OCI-LY7 (cell line): ENCODE measurements around the gene USP16. TPM values are rescaled to one million over a fixed set of nuclear protein-coding genes. Genes with fewer than 3 reads are reported as not detected.

Experiments
- BruUV-seq: library from RNA; stranded (reverse); fragments of 400-500 nt; replicated peaks from 2 replicates; lab custom pipeline; 2021; lab: Mats Ljungman, UMichigan
- CTCF ChIA-PET: fragments of 300-600 bp; sonication (Branson Sonifier 250); formaldehyde crosslinking; loops from one replicate; lab custom pipeline; 2022; ENCODE audit warnings: antibody characterized with exemption; ENCODE audit not compliant: unreplicated experiment; lab: Charles Lee
- POLR2A ChIA-PET: fragments of 300-600 bp; sonication (Branson Sonifier 250); formaldehyde crosslinking; loops from one replicate; lab custom pipeline; 2022; ENCODE audit warnings: antibody characterized with exemption; lab: Charles Lee
- DNase-seq: peaks from one replicate; pipeline ENCODE4 v3.0.0-alpha.2; 2015; ENCODE audit warnings: low spot score
- H2AFZ ChIP-seq: fragments of 200-600 bp; sonication (generic), shearing (Covaris generic); 2 replicates; pipeline ENCODE4 v1.6.1; 2014; ENCODE audit warnings: mild to moderate bottlenecking, antibody characterized with exemption, low read length, moderate library complexity
- H3K27ac ChIP-seq: fragments of 200-600 bp; sonication (generic); 2 replicates; pipeline ENCODE4 v1.5.1; 2014; ENCODE audit warnings: mixed run types, low read depth, mild to moderate bottlenecking, moderate library complexity, low read length, inconsistent platforms; ENCODE audit not compliant: poor library complexity, severe bottlenecking
- H3K36me3 ChIP-seq: fragments of 200-600 bp; sonication (generic); 2 replicates; pipeline ENCODE4 v1.6.1; 2014; ENCODE audit warnings: mild to moderate bottlenecking, antibody characterized with exemption, low read length, moderate library complexity, mixed read lengths; ENCODE audit not compliant: insufficient read depth
- H3K4me1 ChIP-seq: fragments of 200-600 bp; sonication (generic); 2 replicates; pipeline ENCODE4 v1.5.1; 2014; ENCODE audit warnings: mild to moderate bottlenecking, low read length; ENCODE audit not compliant: insufficient read depth, poor library complexity, severe bottlenecking
- H3K4me2 ChIP-seq: fragments of 200-600 bp; sonication (generic); 2 replicates; pipeline ENCODE4 v1.6.1; 2014; ENCODE audit warnings: mild to moderate bottlenecking, low read length
- H3K4me3 ChIP-seq: fragments of 200-600 bp; sonication (generic); 2 replicates; pipeline ENCODE4 v1.5.1; 2014; ENCODE audit warnings: mild to moderate bottlenecking, low read depth, low read length; ENCODE audit not compliant: poor library complexity, severe bottlenecking
- H3K79me2 ChIP-seq: fragments of 200-600 bp; sonication (generic); 2 replicates; pipeline ENCODE4 v1.6.1; 2016; ENCODE audit warnings: low read depth, mild to moderate bottlenecking, low read length, moderate library complexity, mixed read lengths; ENCODE audit not compliant: insufficient read depth
- H3K9me2 ChIP-seq: fragments of 200-600 bp; sonication (generic); 2 replicates; pipeline ENCODE4 v1.6.1; 2016; ENCODE audit warnings: mild to moderate bottlenecking, low read length, mixed read lengths; ENCODE audit not compliant: insufficient read depth
- H3K9me3 ChIP-seq: fragments of 200-600 bp; sonication (generic); 2 replicates; pipeline ENCODE4 v1.6.1; 2014; ENCODE audit warnings: mild to moderate bottlenecking, mixed run types, low read length, mixed read lengths
- H4K20me1 ChIP-seq: fragments of 200-600 bp; sonication (generic); 2 replicates; pipeline ENCODE4 v1.6.1; 2014; ENCODE audit warnings: mild to moderate bottlenecking, antibody characterized with exemption, low read length, moderate library complexity, mixed read lengths; ENCODE audit not compliant: insufficient read depth
- EZH2phosphoT487 ChIP-seq: fragments of 200-600 bp; sonication (generic); IDR thresholded peaks from 2 replicates; pipeline ENCODE4 v1.6.1; 2018; ENCODE audit warnings: low read depth, borderline replicate concordance, mild to moderate bottlenecking, mixed run types, antibody characterized with exemption, low read length, moderate library complexity, mixed read lengths
- intact Hi-C: fragments of 100-400 bp; cut with micrococcal nuclease; formaldehyde crosslinking; loops from one replicate; pipeline ENCODE4 v1.10.0; 2022; ENCODE audit not compliant: unreplicated experiment
- total RNA-seq, 2 experiments: library from RNA; depleted of rRNA in 1 of 2; stranded (reverse); fragments of >200 nt in 1 of 2; shearing (Covaris generic) in 1 of 2; gene quantifications; 2 replicates each; pipeline ENCODE4 v1.2.3, GENCODE V29; 2014 to 2022
- TF ChIP-seq, protein P1 (sequence below): fragments of 200-600 bp; sonication (generic); conservative IDR thresholded peaks from 2 replicates; pipeline ENCODE4 v1.5.1; 2014; ENCODE audit warnings: mild to moderate bottlenecking, antibody characterized with exemption, low read length, moderate library complexity, mixed read lengths

USP16 gene
- total RNA-seq, 2 experiments from 2014 or later, result 22.8 to 34.2 TPM

DNA sequence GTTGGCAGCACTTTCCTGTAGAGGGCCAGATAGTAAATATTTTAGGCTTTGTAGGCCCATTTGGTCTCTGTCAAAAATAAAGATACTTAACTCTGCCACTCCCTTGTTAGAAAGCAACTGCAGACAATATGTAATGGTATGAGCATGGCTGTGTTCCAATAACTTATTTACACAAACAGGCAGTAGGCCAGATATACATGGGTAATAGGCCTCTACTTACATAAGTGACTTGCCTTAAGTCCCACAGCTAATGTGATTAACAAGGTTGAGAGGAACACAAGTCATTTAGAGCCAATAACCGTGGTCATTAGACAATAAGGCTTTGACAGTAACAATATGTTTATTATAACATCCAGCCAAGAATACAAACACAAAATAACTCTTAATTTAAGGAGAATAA, 31.5 kb downstream of the USP16 start:
- ChIA-PET CTCF (no interaction called here), POLR2A (interaction anchor here (0.9 to 1.2 kb wide), 6 partner anchors 13 to 85 kb away, joined by 3 to 10 read pairs (median 4); no protein-coding TSS in a partner anchor)
- intact Hi-C loops, result no loop called here
- no peak overlapping the region for H3K27ac ChIP-seq
- H3K79me2 ChIP-seq, result peaks cover 8% of the 10 kb centered on the region; the same call in 1 of the 2 replicates
- no peak overlapping the region for H2AFZ ChIP-seq
- DNase-seq, result no peak
- peaks cover 98% of the 10 kb centered on the region for H3K36me3 ChIP-seq
- H3K9me2 ChIP-seq, result no peaks in the 10 kb centered on the region
- no peak overlapping the region for H3K4me3 ChIP-seq
- H4K20me1 ChIP-seq, result no peaks in the 10 kb centered on the region
- BruUV-seq, result no TSS peak
- TF ChIP-seq EZH2phosphoT487, result no peak
- TF ChIP-seq, protein P1, sequence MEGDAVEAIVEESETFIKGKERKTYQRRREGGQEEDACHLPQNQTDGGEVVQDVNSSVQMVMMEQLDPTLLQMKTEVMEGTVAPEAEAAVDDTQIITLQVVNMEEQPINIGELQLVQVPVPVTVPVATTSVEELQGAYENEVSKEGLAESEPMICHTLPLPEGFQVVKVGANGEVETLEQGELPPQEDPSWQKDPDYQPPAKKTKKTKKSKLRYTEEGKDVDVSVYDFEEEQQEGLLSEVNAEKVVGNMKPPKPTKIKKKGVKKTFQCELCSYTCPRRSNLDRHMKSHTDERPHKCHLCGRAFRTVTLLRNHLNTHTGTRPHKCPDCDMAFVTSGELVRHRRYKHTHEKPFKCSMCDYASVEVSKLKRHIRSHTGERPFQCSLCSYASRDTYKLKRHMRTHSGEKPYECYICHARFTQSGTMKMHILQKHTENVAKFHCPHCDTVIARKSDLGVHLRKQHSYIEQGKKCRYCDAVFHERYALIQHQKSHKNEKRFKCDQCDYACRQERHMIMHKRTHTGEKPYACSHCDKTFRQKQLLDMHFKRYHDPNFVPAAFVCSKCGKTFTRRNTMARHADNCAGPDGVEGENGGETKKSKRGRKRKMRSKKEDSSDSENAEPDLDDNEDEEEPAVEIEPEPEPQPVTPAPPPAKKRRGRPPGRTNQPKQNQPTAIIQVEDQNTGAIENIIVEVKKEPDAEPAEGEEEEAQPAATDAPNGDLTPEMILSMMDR, result no peak
- H3K9me3 ChIP-seq, result no peaks in the 10 kb centered on the region
- peaks cover 11% of the 10 kb centered on the region for H3K4me1 ChIP-seq
- no peak overlapping the region for H3K4me2 ChIP-seq

DNA sequence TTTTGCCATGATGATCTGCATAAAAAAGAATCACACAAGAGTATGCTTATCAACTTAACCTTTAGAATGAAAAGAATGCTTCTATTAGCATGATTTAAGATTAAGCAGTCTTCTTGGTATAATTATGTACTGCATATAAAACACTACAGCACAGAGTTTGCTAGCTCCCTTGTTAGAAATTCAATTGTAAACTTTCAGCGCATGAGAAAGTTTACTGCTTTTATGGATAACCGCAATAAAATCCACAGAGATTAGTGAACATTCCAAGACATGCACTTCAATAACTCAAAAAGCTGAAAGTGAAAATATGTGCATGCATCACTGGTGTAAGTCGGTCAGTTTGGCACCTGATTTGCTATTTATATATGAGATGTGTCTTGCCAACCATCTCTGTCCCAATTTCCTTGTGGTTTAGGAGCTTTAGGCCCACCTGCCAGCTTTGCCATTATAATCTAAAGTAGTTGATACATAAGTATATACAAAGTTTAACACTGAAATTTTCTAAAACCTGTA, 32.1 kb downstream of the USP16 start:
- POLR2A ChIA-PET, result interaction anchor here (0.6 to 1.2 kb wide), 12 partner anchors 13 to 825 kb away, joined by 3 to 10 read pairs (median 4); partner anchors contain the start of gene CCT8
- BruUV-seq, result no TSS peak
- no peaks in the 10 kb centered on the region for H3K9me3 ChIP-seq

More for the DNA sequence above, 32.1 kb downstream of the USP16 start:
- H3K4me2 ChIP-seq, result no peak overlapping the region
- no peak overlapping the region for H3K27ac ChIP-seq
- DNase-seq, result no peak
- no peaks in the 10 kb centered on the region for H3K9me2 ChIP-seq
- H2AFZ ChIP-seq, result no peak overlapping the region
- intact Hi-C loops, result no loop called here
- peaks cover 8% of the 10 kb centered on the region; the same call in 1 of the 2 replicates for H3K79me2 ChIP-seq
- H3K36me3 ChIP-seq, result peaks cover 98% of the 10 kb centered on the region
- no peak overlapping the region for H3K4me3 ChIP-seq
- CTCF ChIA-PET, result no interaction called here
- H3K4me1 ChIP-seq, result peaks cover 11% of the 10 kb centered on the region
- H4K20me1 ChIP-seq, result peaks cover 4% of the 10 kb centered on the region; the same call in 1 of the 2 replicates
- TF ChIP-seq, protein P1, result no peak
- TF ChIP-seq EZH2phosphoT487, result no peak
